Neural progenitor cell (in vitro differentiated cells): ENCODE measurements around the gene SYT5.

ENCODE experiments used
- EZH2 ChIP-seq: fragments of 200-600 bp; sonication (generic); IDR thresholded peaks from 2 replicates; pipeline ENCODE4 v1.6.1; 2017; ENCODE audit warnings: antibody characterized with exemption, mild to moderate bottlenecking, moderate library complexity
- EZH2phosphoT487 ChIP-seq: fragments of 200-600 bp; sonication (generic); IDR thresholded peaks from 2 replicates; pipeline ENCODE4 v1.6.1; 2017; ENCODE audit warnings: antibody characterized with exemption
- TF ChIP-seq, protein P1 (sequence below): fragments of 200-600 bp; sonication (generic); IDR thresholded peaks from 2 replicates; pipeline ENCODE4 v1.5.1; 2017; ENCODE audit warnings: antibody characterized with exemption, mild to moderate bottlenecking

DNA sequence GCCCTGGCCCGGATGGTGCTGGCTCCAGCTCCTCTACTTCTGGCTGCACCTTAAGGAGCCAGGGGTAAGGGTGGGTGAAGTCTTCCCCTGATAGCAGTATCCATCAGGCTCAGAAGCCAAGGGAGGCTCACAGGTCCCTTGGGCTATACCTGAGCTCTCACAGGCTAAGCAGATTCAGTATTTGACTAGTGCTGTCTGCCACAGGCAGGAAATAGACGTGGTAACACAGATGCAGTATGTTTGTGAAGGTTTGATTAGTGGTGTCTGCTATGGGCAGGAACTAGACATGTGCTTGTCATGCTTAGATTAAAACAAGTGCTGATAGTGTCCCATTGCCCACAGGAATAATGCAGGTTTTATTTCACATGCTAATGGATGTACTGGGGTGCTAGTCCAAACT is 4.0 kb downstream of the SYT5 start:
- TF ChIP-seq, protein P1, sequence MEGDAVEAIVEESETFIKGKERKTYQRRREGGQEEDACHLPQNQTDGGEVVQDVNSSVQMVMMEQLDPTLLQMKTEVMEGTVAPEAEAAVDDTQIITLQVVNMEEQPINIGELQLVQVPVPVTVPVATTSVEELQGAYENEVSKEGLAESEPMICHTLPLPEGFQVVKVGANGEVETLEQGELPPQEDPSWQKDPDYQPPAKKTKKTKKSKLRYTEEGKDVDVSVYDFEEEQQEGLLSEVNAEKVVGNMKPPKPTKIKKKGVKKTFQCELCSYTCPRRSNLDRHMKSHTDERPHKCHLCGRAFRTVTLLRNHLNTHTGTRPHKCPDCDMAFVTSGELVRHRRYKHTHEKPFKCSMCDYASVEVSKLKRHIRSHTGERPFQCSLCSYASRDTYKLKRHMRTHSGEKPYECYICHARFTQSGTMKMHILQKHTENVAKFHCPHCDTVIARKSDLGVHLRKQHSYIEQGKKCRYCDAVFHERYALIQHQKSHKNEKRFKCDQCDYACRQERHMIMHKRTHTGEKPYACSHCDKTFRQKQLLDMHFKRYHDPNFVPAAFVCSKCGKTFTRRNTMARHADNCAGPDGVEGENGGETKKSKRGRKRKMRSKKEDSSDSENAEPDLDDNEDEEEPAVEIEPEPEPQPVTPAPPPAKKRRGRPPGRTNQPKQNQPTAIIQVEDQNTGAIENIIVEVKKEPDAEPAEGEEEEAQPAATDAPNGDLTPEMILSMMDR, result no peak
- no peak for TF ChIP-seq EZH2
- no peak for TF ChIP-seq EZH2phosphoT487
